Glomerular visceral epithelial cell (primary cell): ENCODE measurements around the gene TBC1D1.

Experiments used
- DNase-seq: peaks from one replicate; pipeline ENCODE4 v3.0.0-alpha.2; 2016; ENCODE audit errors: extremely low spot score

TBC1D1 gene

GRCh38 chr4:38124961-38125360 is 234.1 kb downstream of the TBC1D1 start:
- no peak for DNase-seq

GRCh38 chr4:38125816-38126215 is 234.9 kb downstream of the TBC1D1 start:
- DNase-seq, result no peak

GRCh38 chr4:38128478-38129459 is 237.9 kb downstream of the TBC1D1 start:
- no peak for DNase-seq

GRCh38 chr4:38129460-38130227 is 238.8 kb downstream of the TBC1D1 start:
- DNase-seq, result no peak

GRCh38 chr4:38130884-38131283 is 240.0 kb downstream of the TBC1D1 start:
- no peak for DNase-seq

GRCh38 chr4:38131371-38132091 is 240.6 kb downstream of the TBC1D1 start:
- peak; percentile 40 for DNase-seq

- DNase-seq, result peak; percentile 88
These were observed 241.3 kb downstream of the TBC1D1 start for GRCh38 chr4:38132107-38132673.

GRCh38 chr4:38132843-38133662 is 242.2 kb downstream of the TBC1D1 start:
- no peak for DNase-seq

GRCh38 chr4:38133711-38134480 is 243.0 kb downstream of the TBC1D1 start:
- DNase-seq, result no peak

GRCh38 chr4:38135201-38135600 is 244.3 kb downstream of the TBC1D1 start:
- no peak for DNase-seq

GRCh38 chr4:38136604-38137003 is 245.7 kb downstream of the TBC1D1 start:
- no peak for DNase-seq

- DNase-seq, result no peak
These were observed 246.2 kb downstream of the TBC1D1 start for GRCh38 chr4:38137080-38137479.

- DNase-seq, result no peak
These were observed 247.5 kb downstream of the TBC1D1 start for GRCh38 chr4:38138363-38138762.

GRCh38 chr4:38139187-38139586 is 248.3 kb downstream of the TBC1D1 start:
- DNase-seq, result no peak

GRCh38 chr4:38140643-38141203 is 249.8 kb downstream of the TBC1D1 start:
- no peak for DNase-seq

- no peak for DNase-seq
These were observed 251.1 kb downstream of the TBC1D1 start for GRCh38 chr4:38141808-38142500.

- no peak for DNase-seq
These were observed 253.1 kb downstream of the TBC1D1 start for GRCh38 chr4:38144031-38144430.

- no peak for DNase-seq
These were observed 254.3 kb downstream of the TBC1D1 start for GRCh38 chr4:38145033-38145678.

GRCh38 chr4:38145741-38146140 is 254.9 kb downstream of the TBC1D1 start:
- no peak for DNase-seq
